Sigmoid colon (tissue), 7 donors: ENCODE data around the gene TRIO. TPM values are rescaled to one million over a fixed set of nuclear protein-coding genes. Genes with fewer than 3 reads are reported as not detected.

ENCODE experiments used
- DNase-seq: peaks from one replicate; pipeline ENCODE4 v3.0.0-alpha.2; 2019
- H3K27ac ChIP-seq, 4 donors: fragments of 200-600 bp; sonication (generic); one replicate each; pipeline ENCODE4 v1.5.1; 2016 to 2019; ENCODE audit warnings: mild to moderate bottlenecking in 1 of 4
- H3K27me3 ChIP-seq, 3 donors: fragments of 200-600 bp; sonication (generic); one replicate each; pipeline ENCODE4 v1.5.1; 2019; ENCODE audit warnings: mild to moderate bottlenecking in 1 of 3
- H3K36me3 ChIP-seq, 4 donors: fragments of 200-600 bp; sonication (generic); one replicate each; pipeline ENCODE4 v1.5.1; 2016 to 2019
- H3K4me1 ChIP-seq, 4 donors: fragments of 200-600 bp; sonication (generic); one replicate each; pipeline ENCODE4 v1.5.1; 2017 to 2019
- H3K4me3 ChIP-seq, 4 donors: fragments of 200-600 bp; sonication (generic); one replicate each; pipeline ENCODE4 v1.5.1; 2017 to 2019; ENCODE audit warnings: mild to moderate bottlenecking in 2 of 4, moderate library complexity in 1 of 4
- H3K9me3 ChIP-seq, 4 donors: fragments of 200-600 bp in 3 of 4; sonication (generic) in 3 of 4; one replicate each; pipeline versions ENCODE4 v1.5.1 to v1.6.1; 2013 to 2019
- CTCF ChIP-seq, 4 experiments: fragments of 450-650 bp in 3 of 4; fragments of 200-600 bp in 1 of 4; IDR thresholded peaks; one replicate each; pipeline ENCODE4 v1.5.1; 2016 to 2019; ENCODE audit warnings: antibody characterized with exemption in 4 of 4, mild to moderate bottlenecking in 3 of 4, moderate library complexity in 2 of 4
- EP300 ChIP-seq, 4 donors: sonication (generic); formaldehyde crosslinking; IDR thresholded peaks; one replicate each; pipeline ENCODE4 v1.6.1; 2017; ENCODE audit warnings: antibody characterized with exemption in 4 of 4
- POLR2A ChIP-seq, 2 donors: fragments of 450-650 bp; IDR thresholded peaks; one replicate each; pipeline ENCODE4 v1.6.1; 2016; ENCODE audit warnings: antibody characterized with exemption in 2 of 2, mild to moderate bottlenecking in 2 of 2, moderate library complexity in 2 of 2
- POLR2AphosphoS5 ChIP-seq, 4 donors: sonication (generic); formaldehyde crosslinking; IDR thresholded peaks; one replicate each; pipeline ENCODE4 v1.6.1; 2017; ENCODE audit warnings: antibody characterized with exemption in 4 of 4
- WGBS, 2 donors: extraction: QIAGEN DNeasy Blood & Tissue Kit; methylation state at CpG; one replicate each; pipeline ENCODE4 v1.1.7; 2013; 5-methylcytosine and 5-hydroxymethylcytosine counted together
- intact Hi-C: fragments of 100-400 bp; cut with DNase I; formaldehyde crosslinking; loops from one replicate; pipeline ENCODE4 v1.15.1; 2023
- polyA plus RNA-seq, 3 donors: library from polyadenylated mRNA; stranded (reverse); fragments of 200-250 nt; gene quantifications; one replicate each; pipeline ENCODE4 v1.2.3, GENCODE V29; 2013
- total RNA-seq, 4 donors: library from RNA; depleted of rRNA; stranded (reverse); fragments of >200 nt; gene quantifications; one replicate each; pipeline ENCODE4 v1.1.0, GENCODE V29; 2016
- donor health status: healthy with polysubstance abuse.
- donor health status: Bipolar disorder and iron deficiency.
- donor health status: healthy.

The TRIO gene
- total and polyA plus RNA-seq, 7 donors, result 34.8 to 300 (median 119) TPM

DNA sequence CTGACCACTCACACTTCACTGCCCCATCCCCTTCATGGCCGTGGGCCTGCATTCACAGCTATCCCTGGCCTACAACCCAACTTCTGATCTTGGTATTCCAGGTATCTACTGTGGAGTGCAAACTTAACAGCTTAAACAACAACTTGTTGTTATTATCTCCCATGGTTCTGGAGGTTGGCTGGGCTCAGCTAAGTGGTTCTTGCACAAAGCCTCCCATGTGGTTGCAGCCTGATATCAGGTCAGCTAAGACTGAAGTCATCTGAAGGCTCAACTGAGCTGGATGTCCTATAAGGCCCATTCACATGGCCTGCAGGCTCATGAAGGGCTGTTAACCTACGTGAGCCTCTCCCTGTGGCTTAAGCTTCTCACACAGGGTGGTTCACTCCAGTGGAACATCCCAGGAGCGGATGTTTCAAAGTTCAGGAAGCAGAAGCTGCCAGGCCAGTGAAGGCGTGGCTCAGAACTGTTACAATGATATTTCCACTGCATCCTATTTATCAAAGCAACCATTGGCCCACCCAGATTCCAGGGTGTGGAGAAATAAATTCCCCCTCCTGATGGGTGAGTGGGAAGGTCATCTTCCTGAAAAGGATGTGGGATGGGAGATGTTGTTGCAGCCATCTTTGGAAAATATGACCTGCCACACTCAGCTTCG lies 30.0 kb upstream of the TRIO start:
- no peak overlapping the region for H3K27ac ChIP-seq
- intact Hi-C loops, result loop anchor here (10.0 kb wide), 2 partner anchors 118 to 552 kb away; partner anchors contain the start of gene OTULIN
- 40 to 62% methylated on average over 5 of the region's 5 CpGs for WGBS, 2 donors

DNA sequence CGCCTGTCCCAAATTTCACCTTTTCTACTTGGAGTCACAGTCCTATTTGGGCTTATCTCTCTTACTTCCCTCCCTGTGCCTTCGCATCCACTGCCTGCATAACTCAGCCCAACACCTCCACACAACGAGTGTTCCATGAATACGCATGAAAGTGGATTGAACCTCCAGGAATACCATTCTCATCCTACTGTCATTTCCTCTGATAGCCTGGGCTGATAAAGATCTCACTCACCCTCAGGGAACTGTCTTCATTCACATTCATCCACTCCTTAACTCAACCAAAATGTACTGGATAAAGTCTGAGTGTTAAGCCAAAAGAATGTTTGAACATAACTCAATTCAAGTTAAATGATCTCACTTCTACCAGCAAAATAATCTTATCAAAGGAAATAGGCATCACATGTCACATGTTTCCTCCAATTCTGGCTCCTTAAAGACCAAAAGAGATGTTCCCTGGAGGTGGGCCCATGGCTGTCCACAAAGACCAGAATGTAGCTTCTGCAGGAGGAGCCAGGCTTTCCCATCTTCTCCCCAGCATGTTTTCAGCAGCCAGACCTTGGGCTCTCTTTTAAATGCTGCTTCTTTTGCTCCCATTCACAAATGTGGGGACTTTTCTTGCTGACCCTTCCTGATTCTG lies 28.4 kb upstream of the TRIO start:
- H3K4me3 ChIP-seq, result no peak overlapping the region
- intact Hi-C loops, result loop anchor here (10.0 kb wide), 2 partner anchors 120 to 550 kb away; partner anchors contain the start of gene OTULIN
- no peaks in the 10 kb centered on the region for H3K36me3 ChIP-seq
- WGBS, 2 donors, result 92 to 93% methylated on average over 4 of the region's 4 CpGs
- H3K27me3 ChIP-seq, result no peaks in the 10 kb centered on the region
- DNase-seq, result no peak
- no peaks in the 10 kb centered on the region for H3K9me3 ChIP-seq
- no peak for TF ChIP-seq CTCF (IDR thresholded peaks at IDR 0.05)
- no peak for TF ChIP-seq POLR2AphosphoS5 (IDR thresholded peaks at IDR 0.05)
- no peak for TF ChIP-seq EP300 (IDR thresholded peaks at IDR 0.05)
- no peak for TF ChIP-seq POLR2A (IDR thresholded peaks at IDR 0.05)
- H3K4me1 ChIP-seq, result no peaks in the 10 kb centered on the region
- no peak overlapping the region for H3K27ac ChIP-seq

More for the DNA sequence above, 30.0 kb upstream of the TRIO start:
- no peaks in the 10 kb centered on the region for H3K9me3 ChIP-seq
- H3K4me3 ChIP-seq, result no peak overlapping the region
- peaks cover 0 to 7% (median 2%) of the 10 kb centered on the region in 4 donors for H3K4me1 ChIP-seq
- TF ChIP-seq POLR2AphosphoS5 (IDR thresholded peaks at IDR 0.05) (peak in 1 of 4 donors; percentile 35), EP300 (IDR thresholded peaks at IDR 0.05) (no peak)
- no peaks in the 10 kb centered on the region for H3K36me3 ChIP-seq
- no peaks in the 10 kb centered on the region for H3K27me3 ChIP-seq
- DNase-seq, result no peak

DNA sequence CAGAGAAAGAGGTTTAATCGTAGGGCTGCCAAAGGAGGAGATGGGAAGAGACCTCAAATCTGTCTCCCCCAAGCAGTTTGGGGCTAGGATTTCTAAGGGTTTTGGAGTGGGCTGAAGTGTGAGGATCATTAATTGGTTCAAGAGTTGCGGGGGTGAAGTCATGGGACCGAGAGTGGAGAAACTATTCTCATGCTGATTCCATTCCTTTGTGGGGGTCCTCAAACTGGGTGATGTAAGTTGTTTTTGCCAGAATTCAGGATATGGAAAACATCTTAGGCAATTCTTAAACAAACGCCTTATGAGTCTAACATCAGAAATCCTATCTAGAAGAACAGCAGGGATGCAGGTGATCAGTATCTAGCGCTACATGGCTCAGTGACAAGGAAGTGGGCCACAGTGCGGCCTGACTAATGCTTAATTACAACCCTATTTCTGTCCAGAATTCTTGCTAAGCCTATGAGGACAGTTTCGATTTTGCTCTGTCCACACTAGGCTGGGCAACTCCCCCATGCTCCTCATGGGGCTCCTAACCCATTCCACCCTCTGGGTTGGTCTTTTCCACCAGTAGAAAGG lies 27.7 kb upstream of the TRIO start:
- Histone ChIP-seq H3K9me3 (no peaks in the 10 kb centered on the region), H3K36me3 (no peaks in the 10 kb centered on the region), H3K4me1 (no peaks in the 10 kb centered on the region), H3K4me3 (no peak overlapping the region), H3K27ac (no peak overlapping the region), H3K27me3 (no peaks in the 10 kb centered on the region)
- no peak for DNase-seq
- no peak for TF ChIP-seq POLR2AphosphoS5 (IDR thresholded peaks at IDR 0.05)
- no peak for TF ChIP-seq CTCF (IDR thresholded peaks at IDR 0.05)
- TF ChIP-seq POLR2A (IDR thresholded peaks at IDR 0.05), result no peak
- no peak for TF ChIP-seq EP300 (IDR thresholded peaks at IDR 0.05)
- 95% methylated on average over 7 of the region's 7 CpGs for WGBS, 2 donors
- intact Hi-C loops, result loop anchor here (10.0 kb wide), 2 partner anchors 121 to 549 kb away; partner anchors contain the start of gene OTULIN

GRCh38 chr5:14118551-14119320 lies 24.4 kb upstream of the TRIO start:
- DNase-seq, result no peak
- H3K36me3 ChIP-seq, result no peaks in the 10 kb centered on the region
- no peak overlapping the region for H3K27ac ChIP-seq
- intact Hi-C loops, result loop anchor here (10.0 kb wide), 2 partner anchors 124 to 546 kb away; partner anchors contain the start of gene OTULIN
- H3K4me1 ChIP-seq, result no peaks in the 10 kb centered on the region
- TF ChIP-seq POLR2AphosphoS5 (IDR thresholded peaks at IDR 0.05), result no peak
- TF ChIP-seq POLR2A (IDR thresholded peaks at IDR 0.05), result no peak
- TF ChIP-seq CTCF (IDR thresholded peaks at IDR 0.05), result no peak
- no peaks in the 10 kb centered on the region for H3K9me3 ChIP-seq
- no peak overlapping the region for H3K4me3 ChIP-seq
- WGBS, 2 donors, result 80 to 90% methylated on average over 15 of the region's 15 CpGs
- H3K27me3 ChIP-seq, result no peaks in the 10 kb centered on the region
